ENCODE measurements around the gene PTPN14. TPM values are rescaled to one million over a fixed set of nuclear protein-coding genes. Genes with fewer than 3 reads are reported as not detected.

PTPN14 gene
- total and polyA plus RNA-seq, 2 of the 8 experiments (the other 6 are each of a cell fraction or from before 2014, with no cell fraction given), result 14.4 to 93.6 TPM

- no peak for TF ChIP-seq CHD7 (IDR thresholded peaks at IDR 0.05; ENCODE audit: insufficient replicate concordance, low read length)
- no peak for TF ChIP-seq POLR2A (IDR thresholded peaks at IDR 0.05; ENCODE audit: control extremely low read depth in 1 of 2, low read depth in 2 of 2, low read length in 2 of 2)
These were observed 173.9 kb downstream of the PTPN14 start (continued) for GRCh38 chr1:214377485-214377884.
